OCI-LY1 (cell line): Measurements from ENCODE around the gene CFAP61.

ENCODE experiments used
- CTCF ChIP-seq: fragments of 200-600 bp; sonication (generic), shearing (Covaris generic); IDR thresholded peaks from 2 replicates; pipeline ENCODE4 v1.5.1; 2017; ENCODE audit warnings: mild to moderate bottlenecking, antibody characterized with exemption, low read length, moderate library complexity, mixed read lengths
- EZH2 ChIP-seq: fragments of 200-600 bp; sonication (generic), shearing (Covaris generic); IDR thresholded peaks from 2 replicates; pipeline ENCODE4 v1.8.0; 2017; ENCODE audit warnings: borderline replicate concordance, mixed run types, mild to moderate bottlenecking, antibody characterized with exemption, low read length, moderate library complexity, mixed read lengths

- TF ChIP-seq CTCF (no peak), EZH2 (no peak)
Measured at GRCh38 chr20:20317195-20317594, 264.9 kb downstream of the CFAP61 start.
